Hematopoietic multipotent progenitor cell treated with erythropoietin and hydrocortisone succinate and interleukin-3 and kit ligand, for 15 days (in vitro differentiated cells): ENCODE measurements around the gene HCAR1.
"Not testable (repeated sequence)": the region's sequence is repeated elsewhere in the genome, so short reads cannot be mapped to it uniquely, and the experiment has no call there.

Source experiments
- DNase-seq: peaks from one replicate; pipeline ENCODE4 v3.0.0-alpha.2; 2015; ENCODE audit warnings: low spot score

HCAR1 gene

GRCh38 chr12:122730215-122731014, at the start of gene HCAR1:
Gene HCAR1 (minus strand): TSS chr12:122730844. CDS start chr12:122730339, 505 bp downstream.
- DNase-seq: no peak

- DNase-seq: no peak
These were observed 26.9 kb upstream of the HCAR1 start for GRCh38 chr12:122757568-122757967.

GRCh38 chr12:122754790-122755189, 24.1 kb upstream of the HCAR1 start:
- DNase-seq: no peak

GRCh38 chr12:122753319-122753650, 22.6 kb upstream of the HCAR1 start:
- DNase-seq: no peak

GRCh38 chr12:122752464-122753318, 22.0 kb upstream of the HCAR1 start, which contains the start of gene DENR:
Gene DENR (plus strand): TSS chr12:122752824. CDS start chr12:122753702, 878 bp downstream.
- peak; percentile 99 for DNase-seq

GRCh38 chr12:122750781-122751515, 20.3 kb upstream of the HCAR1 start:
- not testable (repeated sequence) for DNase-seq

- no peak for DNase-seq
These were observed 19.1 kb upstream of the HCAR1 start for GRCh38 chr12:122749569-122750332.

GRCh38 chr12:122747224-122748135, 16.8 kb upstream of the HCAR1 start:
- no peak for DNase-seq

- no peak for DNase-seq
These were observed 13.4 kb upstream of the HCAR1 start for GRCh38 chr12:122743895-122744525.

- no peak for DNase-seq
These were observed 9.7 kb upstream of the HCAR1 start for GRCh38 chr12:122740351-122740750.

- no peak for DNase-seq
These were observed 7.9 kb upstream of the HCAR1 start for GRCh38 chr12:122738571-122738970.

GRCh38 chr12:122732611-122733010, 2.0 kb upstream of the HCAR1 start:
- no peak for DNase-seq

GRCh38 chr12:122732170-122732569, 1.5 kb upstream of the HCAR1 start:
- no peak for DNase-seq

- no peak for DNase-seq
These were observed 945 bp downstream of the HCAR1 start for GRCh38 chr12:122729583-122730214.

- DNase-seq: no peak
These were observed 4.5 kb downstream of the HCAR1 start for GRCh38 chr12:122726080-122726558.

GRCh38 chr12:122725452-122726079, 5.1 kb downstream of the HCAR1 start:
- DNase-seq: no peak

GRCh38 chr12:122724641-122725243, 5.9 kb downstream of the HCAR1 start:
- DNase-seq: no peak

- DNase-seq: no peak
These were observed 8.3 kb downstream of the HCAR1 start for GRCh38 chr12:122722387-122722786.
